Right lobe of liver (tissue), 4 donors: ENCODE results near the gene PCED1B.

ENCODE experiments used
- CTCF ChIP-seq, 4 donors: fragments of 200-600 bp in 3 of 4; fragments of 450-650 bp in 1 of 4; IDR thresholded peaks; one replicate each; pipeline versions ENCODE4 v1.5.1 to v1.8.0; 2016 to 2022; ENCODE audit warnings: antibody characterized with exemption in 4 of 4, mild to moderate bottlenecking in 2 of 4
- POLR2A ChIP-seq: fragments of 450-650 bp; IDR thresholded peaks from one replicate; pipeline ENCODE4 v1.6.1; 2017; ENCODE audit warnings: antibody characterized with exemption, mild to moderate bottlenecking
- donor health status: DM: no; HTN: no; CAD: no.
- donor health status: DM: no; HTN: no; CAD: no.
- donor health status: DM: no; HTN: yes; CAD: no.

DNA sequence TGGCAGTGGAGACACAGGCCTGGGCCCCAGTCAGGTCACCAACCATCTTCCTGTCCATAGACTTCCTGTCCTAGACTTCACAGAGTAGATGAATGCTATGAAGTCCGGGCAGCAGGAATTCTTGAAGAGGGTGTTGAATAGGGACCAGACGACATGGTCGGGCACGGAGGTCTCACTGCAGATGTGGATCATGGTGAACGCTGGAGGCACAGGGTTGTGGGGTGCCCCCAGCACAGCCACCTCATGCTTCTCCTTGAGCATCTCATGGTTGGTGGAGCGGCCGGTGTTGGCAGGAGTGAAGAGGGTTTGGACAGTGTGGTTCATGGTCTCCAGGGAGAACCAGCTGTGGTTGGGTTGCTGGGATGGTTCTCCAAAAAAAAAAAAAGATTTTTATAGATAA, 56.2 kb downstream of the PCED1B start:
- TF ChIP-seq CTCF (IDR thresholded peaks at IDR 0.05) = no peak
- no peak for TF ChIP-seq POLR2A
